Measurements from ENCODE around the gene TEKT1. TPM values are rescaled to one million over a fixed set of nuclear protein-coding genes. Genes with fewer than 3 reads are reported as not detected.
"Not testable (repeated sequence)": the region's sequence is repeated elsewhere in the genome, so short reads cannot be mapped to it uniquely, and the experiment has no call there.

Gene TEKT1
- total RNA-seq (not detected), polyA plus RNA-seq (not detected)

DNA sequence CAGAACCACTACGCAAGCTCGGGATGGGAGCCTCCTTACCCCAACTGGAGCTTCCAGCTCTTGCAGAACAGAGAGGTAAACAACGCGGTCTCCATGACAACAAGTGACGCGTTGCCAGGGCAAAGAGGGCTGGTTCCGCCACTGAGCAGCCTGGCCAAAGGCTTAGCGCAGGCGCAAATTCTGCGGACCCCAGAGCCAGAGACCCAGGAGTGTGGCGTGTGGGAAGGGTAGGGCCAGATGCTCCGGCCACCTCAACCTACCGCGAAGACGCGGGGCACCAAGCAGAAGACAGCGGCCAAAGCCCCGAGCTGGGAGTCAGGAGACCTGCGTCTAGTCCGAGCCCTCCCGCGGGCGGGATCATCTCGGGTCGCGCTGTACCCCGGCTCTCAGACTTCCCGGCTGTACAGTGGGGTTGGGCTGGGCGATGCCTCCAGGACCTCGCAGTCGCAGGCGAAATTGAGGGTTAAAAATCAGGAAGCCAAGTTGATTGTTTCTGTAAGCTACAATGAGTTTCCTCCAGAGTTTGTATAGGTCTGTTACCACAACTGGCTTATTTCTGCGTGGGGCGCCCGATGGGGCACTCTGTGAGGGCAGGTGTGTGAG is at the start of gene TEKT1:
TEKT1 (minus strand) TSS at position 69 of the 603 bp plus-strand sequence. CDS start 1,353 bp downstream, outside the sequence.
- 2 to 5% methylated on average over 35 of the region's 35 CpGs for WGBS, 2 donors
- H3K27ac ChIP-seq: no peak within 1 kb of the TSS
- no peaks in the 10 kb centered on the region for H3K36me3 ChIP-seq
- H3K9me3 ChIP-seq: no peaks in the 10 kb centered on the region
- DNase-seq: peak; percentile 73
- intact Hi-C loops (cut with DNase I): no loop called here
- peaks cover 0 to 8% (median 4%) of the 10 kb centered on the region in 4 donors for H3K4me1 ChIP-seq
- H3K4me3 ChIP-seq: peak within 1 kb of the TSS in 2 of 4 donors; percentile 19 to 33
- TF ChIP-seq EP300 (IDR thresholded peaks at IDR 0.05): no peak
- TF ChIP-seq POLR2AphosphoS5 (IDR thresholded peaks at IDR 0.05): no peak
- H3K27me3 ChIP-seq: peaks cover 11 to 52% (median 40%) of the 10 kb centered on the region in 3 donors

GRCh38 chr17:6879221-6879975 is 47.9 kb upstream of the TEKT1 start:
- H3K27me3 ChIP-seq; H3K27ac ChIP-seq; H3K4me1 ChIP-seq; H3K4me3 ChIP-seq; H3K36me3 ChIP-seq; intact Hi-C loops (cut with DNase I); DNase-seq; H3K9me3 ChIP-seq: not testable (repeated sequence)
- 66 to 75% methylated on average over 10 of the region's 10 CpGs for WGBS, 2 donors

DNA sequence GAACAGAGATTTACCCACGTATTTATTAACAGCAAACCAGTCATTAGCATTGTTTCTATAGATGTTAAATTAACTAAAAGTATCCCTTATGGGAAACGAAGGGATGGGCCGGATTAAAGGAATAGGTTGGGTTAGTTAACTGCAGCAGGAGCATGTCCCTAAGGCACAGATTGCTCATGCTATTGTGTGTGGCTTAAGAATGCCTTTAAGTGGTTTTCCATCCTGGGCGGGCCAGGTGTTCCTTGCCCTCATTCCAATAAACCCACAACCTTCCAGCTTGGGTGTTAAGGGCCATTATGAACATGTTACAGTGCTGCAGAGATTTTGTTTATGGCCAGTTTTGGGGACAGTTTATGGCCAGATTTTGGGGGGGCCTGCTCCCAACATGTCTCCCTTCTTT is 43.7 kb upstream of the TEKT1 start:
- H3K27me3 ChIP-seq; H3K36me3 ChIP-seq; DNase-seq; intact Hi-C loops (cut with DNase I); H3K27ac ChIP-seq; H3K4me3 ChIP-seq; H3K4me1 ChIP-seq; H3K9me3 ChIP-seq: not testable (repeated sequence)
- WGBS, 2 donors: 83 to 90% methylated on average over 4 of the region's 4 CpGs

- no peak overlapping the region for H3K27ac ChIP-seq
- peaks cover 0 to 7% (median 0%) of the 10 kb centered on the region in 3 donors for H3K27me3 ChIP-seq
- WGBS, 2 donors: 76 to 86% methylated on average over 3 of the region's 3 CpGs
- intact Hi-C loops (cut with DNase I): no loop called here
- no peak overlapping the region for H3K4me3 ChIP-seq
- TF ChIP-seq POLR2A (IDR thresholded peaks at IDR 0.05) (no peak), POLR2AphosphoS5 (IDR thresholded peaks at IDR 0.05) (no peak), EP300 (IDR thresholded peaks at IDR 0.05) (no peak)
- TF ChIP-seq, protein P1, sequence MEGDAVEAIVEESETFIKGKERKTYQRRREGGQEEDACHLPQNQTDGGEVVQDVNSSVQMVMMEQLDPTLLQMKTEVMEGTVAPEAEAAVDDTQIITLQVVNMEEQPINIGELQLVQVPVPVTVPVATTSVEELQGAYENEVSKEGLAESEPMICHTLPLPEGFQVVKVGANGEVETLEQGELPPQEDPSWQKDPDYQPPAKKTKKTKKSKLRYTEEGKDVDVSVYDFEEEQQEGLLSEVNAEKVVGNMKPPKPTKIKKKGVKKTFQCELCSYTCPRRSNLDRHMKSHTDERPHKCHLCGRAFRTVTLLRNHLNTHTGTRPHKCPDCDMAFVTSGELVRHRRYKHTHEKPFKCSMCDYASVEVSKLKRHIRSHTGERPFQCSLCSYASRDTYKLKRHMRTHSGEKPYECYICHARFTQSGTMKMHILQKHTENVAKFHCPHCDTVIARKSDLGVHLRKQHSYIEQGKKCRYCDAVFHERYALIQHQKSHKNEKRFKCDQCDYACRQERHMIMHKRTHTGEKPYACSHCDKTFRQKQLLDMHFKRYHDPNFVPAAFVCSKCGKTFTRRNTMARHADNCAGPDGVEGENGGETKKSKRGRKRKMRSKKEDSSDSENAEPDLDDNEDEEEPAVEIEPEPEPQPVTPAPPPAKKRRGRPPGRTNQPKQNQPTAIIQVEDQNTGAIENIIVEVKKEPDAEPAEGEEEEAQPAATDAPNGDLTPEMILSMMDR (IDR thresholded peaks at IDR 0.05): no peak
- no peaks in the 10 kb centered on the region for H3K9me3 ChIP-seq
- H3K4me1 ChIP-seq: no peaks in the 10 kb centered on the region
- DNase-seq: no peak
- no peaks in the 10 kb centered on the region for H3K36me3 ChIP-seq
These were observed 41.4 kb upstream of the TEKT1 start for GRCh38 chr17:6872936-6873335.

GRCh38 chr17:6870841-6871240 is 39.3 kb upstream of the TEKT1 start:
- 51 to 65% methylated on average over 1 of the region's 1 CpG for WGBS, 2 donors

DNA sequence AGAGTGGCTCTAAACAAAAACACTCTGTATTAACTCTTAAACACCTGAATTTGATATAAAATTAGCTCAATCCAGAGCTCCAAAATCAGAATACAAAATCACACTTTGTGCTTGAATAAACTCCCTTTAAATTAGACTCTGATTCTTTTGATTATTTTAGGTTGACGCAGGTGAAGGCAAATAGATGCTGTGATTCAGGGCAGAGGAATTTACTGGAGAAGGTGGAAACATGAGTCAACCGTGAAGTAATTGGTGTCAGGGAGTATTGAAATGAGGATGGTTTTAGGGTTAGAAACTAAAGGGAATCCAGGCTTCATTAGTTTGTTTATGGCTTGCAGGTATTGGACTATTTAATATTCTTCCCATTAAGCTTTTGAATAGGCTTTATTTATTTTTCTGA is 37.1 kb upstream of the TEKT1 start:
- TF ChIP-seq EP300 (IDR thresholded peaks at IDR 0.05): no peak
- TF ChIP-seq, protein P1 (IDR thresholded peaks at IDR 0.05): no peak
- no peak for TF ChIP-seq POLR2A (IDR thresholded peaks at IDR 0.05)
- no peak for TF ChIP-seq POLR2AphosphoS5 (IDR thresholded peaks at IDR 0.05)
- Histone ChIP-seq H3K9me3 (no peaks in the 10 kb centered on the region), H3K4me1 (no peaks in the 10 kb centered on the region), H3K27me3 (peaks cover 0 to 7% (median 0%) of the 10 kb centered on the region in 3 donors), H3K27ac (no peak overlapping the region), H3K36me3 (no peaks in the 10 kb centered on the region), H3K4me3 (no peak overlapping the region)
- intact Hi-C loops (cut with DNase I): no loop called here
- no peak for DNase-seq
- WGBS, 2 donors: 22 to 62% methylated on average over 2 of the region's 2 CpGs

More at GRCh38 chr17:6870841-6871240, 39.3 kb upstream of the TEKT1 start:
- Histone ChIP-seq H3K4me1 (no peaks in the 10 kb centered on the region), H3K27ac (no peak overlapping the region), H3K27me3 (peaks cover 0 to 3% (median 0%) of the 10 kb centered on the region in 3 donors), H3K36me3 (no peaks in the 10 kb centered on the region), H3K9me3 (no peaks in the 10 kb centered on the region), H3K4me3 (no peak overlapping the region)
- no peak for DNase-seq
- intact Hi-C loops (cut with DNase I): no loop called here
- no peak for TF ChIP-seq EP300 (IDR thresholded peaks at IDR 0.05)
- no peak for TF ChIP-seq POLR2A (IDR thresholded peaks at IDR 0.05)
- TF ChIP-seq, protein P1 (IDR thresholded peaks at IDR 0.05): no peak
- no peak for TF ChIP-seq POLR2AphosphoS5 (IDR thresholded peaks at IDR 0.05)
